GM18870 (cell line): ENCODE data around the gene ZNF813.
A peak's percentile ranks its signal among the peaks of the same experiment; 100 is the strongest.
"Not testable (repeated sequence)": the region's sequence is repeated elsewhere in the genome, so short reads cannot be mapped to it uniquely, and the experiment has no call there.

Experiments used
- ATAC-seq: cut with Tn5 transposase; IDR thresholded peaks from one replicate; pipeline ENCODE4 v1.9.1; 2021; ENCODE audit warnings: moderate library complexity; ENCODE audit not compliant: unreplicated experiment

Gene ZNF813

GRCh38 chr19:53467485-53468262, at the start of gene ZNF813:
Gene ZNF813 (plus strand): TSS chr19:53467733. CDS start chr19:53483823, 16,090 bp downstream.
- ATAC-seq, result no peak

GRCh38 chr19:53420520-53421315, 46.8 kb upstream of the ZNF813 start:
- ATAC-seq, result not testable (repeated sequence)

GRCh38 chr19:53422551-53422950, 45.0 kb upstream of the ZNF813 start:
- no peak for ATAC-seq

GRCh38 chr19:53423074-53423473, 44.5 kb upstream of the ZNF813 start:
- ATAC-seq, result not testable (repeated sequence)

- ATAC-seq, result not testable (repeated sequence)
Observed at GRCh38 chr19:53423680-53424079, 43.9 kb upstream of the ZNF813 start.

GRCh38 chr19:53424968-53425597, 42.5 kb upstream of the ZNF813 start:
- ATAC-seq, result no peak

GRCh38 chr19:53431399-53432087, 36.0 kb upstream of the ZNF813 start, which contains the start of gene ZNF761:
Gene ZNF761 (plus strand): TSS chr19:53431984. CDS start chr19:53447269, 15,285 bp downstream.
- peak; percentile 84 for ATAC-seq

- no peak for ATAC-seq
Observed at GRCh38 chr19:53432088-53432661, 35.4 kb upstream of the ZNF813 start.

- not testable (repeated sequence) for ATAC-seq
Observed at GRCh38 chr19:53443809-53444208, 23.7 kb upstream of the ZNF813 start.

- ATAC-seq, result not testable (repeated sequence)
Observed at GRCh38 chr19:53447196-53447595, 20.3 kb upstream of the ZNF813 start.

- no peak for ATAC-seq
Observed at GRCh38 chr19:53455828-53456227, 11.7 kb upstream of the ZNF813 start.

GRCh38 chr19:53460131-53460721, 7.3 kb upstream of the ZNF813 start:
- not testable (repeated sequence) for ATAC-seq

GRCh38 chr19:53461866-53462265, 5.7 kb upstream of the ZNF813 start:
- ATAC-seq, result no peak

GRCh38 chr19:53462861-53463260, 4.7 kb upstream of the ZNF813 start:
- no peak for ATAC-seq

- ATAC-seq, result no peak
Observed at GRCh38 chr19:53463263-53463662, 4.3 kb upstream of the ZNF813 start.

GRCh38 chr19:53466726-53467484, 628 bp upstream of the ZNF813 start:
- ATAC-seq, result no peak

- not testable (repeated sequence) for ATAC-seq
Observed at GRCh38 chr19:53468628-53469027, 1.1 kb downstream of the ZNF813 start.

- ATAC-seq, result no peak
Observed at GRCh38 chr19:53471916-53472315, 4.4 kb downstream of the ZNF813 start.

- ATAC-seq, result not testable (repeated sequence)
Observed at GRCh38 chr19:53474832-53475231, 7.3 kb downstream of the ZNF813 start.
